Epidermal melanocyte (primary cell): Measurements from ENCODE around the gene CRB1.

Experiments
- DNase-seq: peaks from one replicate; pipeline ENCODE4 v3.0.0; 2011; ENCODE audit warnings: low spot score; ENCODE audit not compliant: insufficient read length

Gene CRB1

GRCh38 chr1:197343663-197344273 is 75.7 kb downstream of the CRB1 start:
- DNase-seq = no peak

- no peak for DNase-seq
Measured at GRCh38 chr1:197351821-197352440, 83.9 kb downstream of the CRB1 start.

- DNase-seq = no peak
Measured at GRCh38 chr1:197355248-197355995, 87.4 kb downstream of the CRB1 start.

GRCh38 chr1:197356723-197357533 is 88.9 kb downstream of the CRB1 start:
- no peak for DNase-seq

GRCh38 chr1:197358959-197359358 is 90.9 kb downstream of the CRB1 start:
- DNase-seq = no peak

GRCh38 chr1:197360068-197360467 is 92.0 kb downstream of the CRB1 start:
- no peak for DNase-seq

- DNase-seq = no peak
Measured at GRCh38 chr1:197362871-197363270, 94.8 kb downstream of the CRB1 start.

GRCh38 chr1:197363855-197364254 is 95.8 kb downstream of the CRB1 start:
- DNase-seq = no peak

GRCh38 chr1:197366996-197367395 is 98.9 kb downstream of the CRB1 start:
- DNase-seq = no peak

- DNase-seq = no peak
Measured at GRCh38 chr1:197367627-197368026, 99.6 kb downstream of the CRB1 start.

GRCh38 chr1:197374428-197374827 is 106.4 kb downstream of the CRB1 start:
- DNase-seq = no peak

GRCh38 chr1:197384471-197384870 is 116.4 kb downstream of the CRB1 start:
- no peak for DNase-seq

- no peak for DNase-seq
Measured at GRCh38 chr1:197388801-197389200, 120.7 kb downstream of the CRB1 start.

- no peak for DNase-seq
Measured at GRCh38 chr1:197390856-197391255, 122.8 kb downstream of the CRB1 start.

GRCh38 chr1:197391303-197392226 is 123.5 kb downstream of the CRB1 start:
- DNase-seq = no peak

- DNase-seq = no peak
Measured at GRCh38 chr1:197392541-197392940, 124.5 kb downstream of the CRB1 start.

GRCh38 chr1:197393105-197393504 is 125.1 kb downstream of the CRB1 start:
- DNase-seq = no peak

- DNase-seq = no peak
Measured at GRCh38 chr1:197393772-197394171, 125.7 kb downstream of the CRB1 start.

- no peak for DNase-seq
Measured at GRCh38 chr1:197394831-197395608, 127.0 kb downstream of the CRB1 start.

GRCh38 chr1:197397895-197398294 is 129.8 kb downstream of the CRB1 start:
- no peak for DNase-seq
